ENCODE data around the gene DNASE1L3.
A peak's percentile ranks its signal among the peaks of the same experiment; 100 is the strongest.
"Not testable (repeated sequence)": the region's sequence is repeated elsewhere in the genome, so short reads cannot be mapped to it uniquely, and the experiment has no call there.

DNASE1L3 gene

GRCh38 chr3:58206406-58207011, 4.3 kb downstream of the DNASE1L3 start:
- DNase-seq (ENCODE audit: low read depth), result peak; percentile 45
- TF ChIP-seq, protein P1, sequence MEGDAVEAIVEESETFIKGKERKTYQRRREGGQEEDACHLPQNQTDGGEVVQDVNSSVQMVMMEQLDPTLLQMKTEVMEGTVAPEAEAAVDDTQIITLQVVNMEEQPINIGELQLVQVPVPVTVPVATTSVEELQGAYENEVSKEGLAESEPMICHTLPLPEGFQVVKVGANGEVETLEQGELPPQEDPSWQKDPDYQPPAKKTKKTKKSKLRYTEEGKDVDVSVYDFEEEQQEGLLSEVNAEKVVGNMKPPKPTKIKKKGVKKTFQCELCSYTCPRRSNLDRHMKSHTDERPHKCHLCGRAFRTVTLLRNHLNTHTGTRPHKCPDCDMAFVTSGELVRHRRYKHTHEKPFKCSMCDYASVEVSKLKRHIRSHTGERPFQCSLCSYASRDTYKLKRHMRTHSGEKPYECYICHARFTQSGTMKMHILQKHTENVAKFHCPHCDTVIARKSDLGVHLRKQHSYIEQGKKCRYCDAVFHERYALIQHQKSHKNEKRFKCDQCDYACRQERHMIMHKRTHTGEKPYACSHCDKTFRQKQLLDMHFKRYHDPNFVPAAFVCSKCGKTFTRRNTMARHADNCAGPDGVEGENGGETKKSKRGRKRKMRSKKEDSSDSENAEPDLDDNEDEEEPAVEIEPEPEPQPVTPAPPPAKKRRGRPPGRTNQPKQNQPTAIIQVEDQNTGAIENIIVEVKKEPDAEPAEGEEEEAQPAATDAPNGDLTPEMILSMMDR (conservative IDR thresholded peaks at IDR 0.05; ENCODE audit: low read length), result no peak
- H3K4me3 ChIP-seq (ENCODE audit: low read length), result no peak overlapping the region

DNA sequence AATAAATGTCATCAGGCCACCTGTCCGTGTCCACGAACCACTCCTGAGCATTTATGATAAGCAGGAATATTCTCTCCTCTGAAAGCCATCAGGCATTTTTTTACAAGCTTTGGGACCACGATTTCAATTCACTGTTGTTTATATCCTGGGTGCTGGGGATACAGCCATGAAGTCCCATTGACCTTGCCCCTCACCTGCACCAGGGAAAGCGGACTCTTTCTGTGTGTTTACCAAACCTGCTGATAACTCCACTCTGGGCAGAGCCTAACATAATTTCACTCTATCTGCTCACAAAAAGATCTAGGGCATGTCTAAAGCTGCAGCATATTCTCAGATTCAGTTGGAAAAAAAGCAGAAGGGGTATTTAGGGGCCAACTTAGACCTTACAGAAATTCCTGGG, 4.8 kb downstream of the DNASE1L3 start:
- TF ChIP-seq, protein P1 (conservative IDR thresholded peaks at IDR 0.05; ENCODE audit: low read length), result no peak
- no peak overlapping the region for H3K4me3 ChIP-seq (ENCODE audit: low read length)
- DNase-seq (ENCODE audit: low read depth), result no peak

- no peak for DNase-seq (ENCODE audit: low read depth)
- TF ChIP-seq, protein P1 (conservative IDR thresholded peaks at IDR 0.05; ENCODE audit: low read length), result no peak
Observed at GRCh38 chr3:58204720-58205119, 6.1 kb downstream of the DNASE1L3 start.

GRCh38 chr3:58203541-58203940, 7.2 kb downstream of the DNASE1L3 start:
- TF ChIP-seq, protein P1 (conservative IDR thresholded peaks at IDR 0.05; ENCODE audit: low read length), result no peak
- no peak overlapping the region for H3K4me3 ChIP-seq (ENCODE audit: low read length)
- DNase-seq (ENCODE audit: low read depth), result no peak

More at GRCh38 chr3:58204720-58205119, 6.1 kb downstream of the DNASE1L3 start:
- no peak overlapping the region for H3K4me3 ChIP-seq (ENCODE audit: low read length)

- TF ChIP-seq, protein P1 (conservative IDR thresholded peaks at IDR 0.05; ENCODE audit: low read length), result no peak
- no peak overlapping the region for H3K4me3 ChIP-seq (ENCODE audit: low read length)
- no peak for DNase-seq (ENCODE audit: low read depth)
Observed at GRCh38 chr3:58202917-58203360, 7.8 kb downstream of the DNASE1L3 start.

DNA sequence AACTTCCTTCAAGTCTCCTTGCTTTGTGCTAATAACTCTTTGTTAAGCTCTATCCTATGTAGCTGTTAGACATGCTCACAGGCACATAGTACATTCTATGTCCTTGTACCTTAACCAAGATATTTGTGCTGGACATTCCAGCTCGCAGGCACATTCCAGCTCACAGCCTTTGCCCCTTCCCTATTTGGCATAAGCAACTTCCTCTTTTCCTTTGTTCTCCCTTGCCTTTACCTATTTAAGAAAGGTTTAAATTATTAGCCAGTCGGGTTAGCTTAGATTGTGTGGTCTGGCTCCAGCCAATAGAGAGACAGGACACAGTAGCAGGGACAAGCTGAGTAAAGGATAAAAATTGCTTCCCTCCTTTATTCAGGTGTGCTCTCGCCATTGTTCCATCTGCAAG, 9.3 kb downstream of the DNASE1L3 start:
- not testable (repeated sequence) for DNase-seq (ENCODE audit: low read depth); H3K4me3 ChIP-seq (ENCODE audit: low read length)

DNA sequence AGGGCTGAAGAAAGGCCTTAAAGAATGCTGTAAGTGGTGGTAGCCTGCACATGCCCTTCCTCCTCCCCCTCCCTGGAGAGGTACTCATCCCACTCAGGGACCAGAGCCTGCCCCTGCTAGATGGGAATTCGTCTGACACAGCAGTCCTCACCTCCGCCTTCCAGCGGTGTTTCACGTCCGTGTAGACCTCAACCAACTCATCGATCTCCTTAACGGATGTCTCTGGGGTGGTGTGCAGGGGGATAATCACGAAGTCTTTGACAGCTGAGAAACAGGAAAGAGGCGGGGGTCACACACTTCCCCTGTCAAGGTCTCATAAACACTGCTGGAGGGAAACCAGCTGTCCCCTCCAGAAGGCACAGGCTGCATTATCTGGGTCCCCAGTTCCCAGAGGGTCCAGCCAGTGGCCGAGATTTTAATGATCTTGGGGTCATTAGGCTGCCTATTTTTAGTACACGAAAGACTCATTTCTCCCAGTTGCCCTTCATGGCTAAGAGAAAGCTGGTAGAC, 9.9 kb downstream of the DNASE1L3 start:
- no peak overlapping the region for H3K4me3 ChIP-seq (ENCODE audit: low read length)
- no peak for DNase-seq (ENCODE audit: low read depth)
- TF ChIP-seq, protein P1 (conservative IDR thresholded peaks at IDR 0.05; ENCODE audit: low read length), result no peak
